SK-N-SH (cell line): ENCODE results near the gene COL4A4. TPM values are rescaled to one million over a fixed set of nuclear protein-coding genes. Genes with fewer than 3 reads are reported as not detected.

Source experiments
- CTCF ChIA-PET: fragments of 300-600, 350-600 bp; formaldehyde crosslinking; extraction: SDS; loops from one replicate; lab custom pipeline; 2021; lab: Yijun Ruan, JAX
- POLR2A ChIA-PET: fragments of 350-600 bp; sonication (Branson Sonifier 250); formaldehyde crosslinking; extraction: SDS; loops from one replicate; lab custom pipeline; 2020; ENCODE audit warnings: antibody characterized with exemption, inconsistent platforms; lab: Yijun Ruan, JAX
- DNase-seq: peaks from one replicate; pipeline ENCODE4 v3.0.0; 2012
- H2AFZ ChIP-seq: fragments of 200-600 bp; sonication (generic); 2 replicates; pipeline ENCODE4 v1.8.1; 2016; ENCODE audit warnings: antibody characterized with exemption, mild to moderate bottlenecking, low read depth
- H3F3A ChIP-seq: fragments of 200-600 bp; sonication (generic); replicated peaks from 2 replicates; pipeline ENCODE3; 2016; ENCODE audit warnings: antibody characterized with exemption, mild to moderate bottlenecking; ENCODE audit not compliant: insufficient read depth
- H3K27ac ChIP-seq, 2 experiments: fragments of 200-500 bp in 1 of 2; fragments of 200-600 bp in 1 of 2; sonication (Bioruptor generic) in 1 of 2; sonication (generic), shearing (Covaris generic) in 1 of 2; 2 replicates each; pipeline versions ENCODE4 v1.5.1 to v1.6.1; 2014 to 2016; ENCODE audit warnings: low read depth in 2 of 2, inconsistent platforms in 1 of 2, low read length in 1 of 2, mild to moderate bottlenecking in 1 of 2, mixed read lengths in 1 of 2
- H3K27me3 ChIP-seq: fragments of 200-600 bp; sonication (generic), shearing (Covaris generic); 2 replicates; pipeline ENCODE4 v1.6.1; 2016; ENCODE audit warnings: mixed run types; ENCODE audit not compliant: insufficient read depth
- H3K36me3 ChIP-seq, 2 experiments: fragments of 200-500 bp in 1 of 2; fragments of 200-600 bp in 1 of 2; sonication (Bioruptor generic) in 1 of 2; sonication (generic) in 1 of 2; replicated peaks in 1 of 2; 2 replicates each; pipeline versions ENCODE3 to v1.5.1; 2014 to 2016; ENCODE audit warnings: low read length in 1 of 2, mild to moderate bottlenecking in 1 of 2; ENCODE audit not compliant: insufficient read depth in 2 of 2, control insufficient read depth in 1 of 2
- H3K4me1 ChIP-seq, 2 experiments: fragments of 200-500 bp in 1 of 2; fragments of 200-600 bp in 1 of 2; sonication (Bioruptor generic) in 1 of 2; sonication (generic), shearing (Covaris generic) in 1 of 2; 2 replicates each; pipeline versions ENCODE4 v1.5.1 to v1.6.1; 2014 to 2016; ENCODE audit warnings: low read depth in 1 of 2, low read length in 1 of 2, mixed run types in 1 of 2; ENCODE audit not compliant: insufficient read depth in 2 of 2, control insufficient read depth in 1 of 2
- H3K4me2 ChIP-seq: fragments of 200-600 bp; sonication (generic), shearing (Covaris generic); 2 replicates; pipeline ENCODE4 v1.6.1; 2017; ENCODE audit warnings: mixed run types
- H3K4me3 ChIP-seq, 2 experiments: fragments of 200-500 bp in 1 of 2; fragments of 200-600 bp in 1 of 2; sonication (Bioruptor generic) in 1 of 2; sonication (generic), shearing (Covaris generic) in 1 of 2; 2 replicates each; pipeline versions ENCODE4 v1.5.1 to v1.8.1; 2014 to 2016; ENCODE audit warnings: low read depth in 2 of 2, inconsistent platforms in 1 of 2, low read length in 1 of 2, mild to moderate bottlenecking in 1 of 2, mixed read lengths in 1 of 2, moderate library complexity in 1 of 2
- H3K79me2 ChIP-seq: fragments of 200-600 bp; sonication (generic); 2 replicates; pipeline ENCODE4 v1.8.1; 2017; ENCODE audit warnings: mild to moderate bottlenecking; ENCODE audit not compliant: insufficient read depth
- H3K9ac ChIP-seq: fragments of 200-600 bp; sonication (generic); 2 replicates; pipeline ENCODE4 v1.6.1; 2017; ENCODE audit warnings: mixed run types
- H3K9me2 ChIP-seq: fragments of 200-600 bp; sonication (generic); 2 replicates; pipeline ENCODE4 v1.6.1; 2017; ENCODE audit warnings: mixed run types
- H3K9me3 ChIP-seq: fragments of 200-600 bp; sonication (generic); 2 replicates; pipeline ENCODE4 v1.6.1; 2017; ENCODE audit warnings: mixed run types, mild to moderate bottlenecking, moderate library complexity
- H4K20me1 ChIP-seq: fragments of 200-600 bp; sonication (generic); 2 replicates; pipeline ENCODE4 v1.6.1; 2017; ENCODE audit warnings: mild to moderate bottlenecking, mixed run types; ENCODE audit not compliant: insufficient read depth
- CTCF ChIP-seq: fragments of 200-600 bp; sonication (generic); IDR thresholded peaks from 2 replicates; pipeline ENCODE4 v1.6.1; 2017; ENCODE audit warnings: antibody characterized with exemption, mild to moderate bottlenecking, moderate library complexity
- ELF1 ChIP-seq: IDR thresholded peaks from 2 replicates; pipeline ENCODE4 v1.4.0; 2012
- GABPA ChIP-seq: IDR thresholded peaks from 2 replicates; pipeline ENCODE4 v1.4.0; 2012; ENCODE audit warnings: low read depth, mild to moderate bottlenecking
- GATA2 ChIP-seq: sonication (generic); formaldehyde crosslinking; IDR thresholded peaks from 2 replicates; pipeline ENCODE4 v1.5.0; 2020; ENCODE audit warnings: mild to moderate bottlenecking, missing genetic modification reagents
- JUND ChIP-seq: IDR thresholded peaks from 2 replicates; pipeline ENCODE4 v1.4.0; 2012
- MXI1 ChIP-seq: IDR thresholded peaks from 2 replicates; pipeline ENCODE4 v1.6.1; 2012; ENCODE audit warnings: mild to moderate bottlenecking, low read depth, low read length, improper control_type of control experiment
- NFIC ChIP-seq: IDR thresholded peaks from 2 replicates; pipeline ENCODE4 v1.4.0; 2012; ENCODE audit warnings: borderline replicate concordance
- RAD21 ChIP-seq: IDR thresholded peaks from 2 replicates; pipeline ENCODE4 v1.6.1; 2012; ENCODE audit warnings: mild to moderate bottlenecking, low read length
- RCOR1 ChIP-seq: fragments of 150-350 bp; IDR thresholded peaks from 2 replicates; pipeline ENCODE4 v1.6.1; 2017; ENCODE audit warnings: antibody characterized with exemption, low read length
- RFX5 ChIP-seq: IDR thresholded peaks from 2 replicates; pipeline ENCODE4 v1.6.1; 2012; ENCODE audit warnings: mild to moderate bottlenecking, improper control_type of control experiment, low read length
- TAF1 ChIP-seq: IDR thresholded peaks from 2 replicates; pipeline ENCODE4 v1.6.1; 2012; ENCODE audit warnings: low read depth, mild to moderate bottlenecking, low read length, moderate library complexity, borderline replicate concordance
- TCF12 ChIP-seq: IDR thresholded peaks from 2 replicates; pipeline ENCODE4 v1.4.0; 2012
- TEAD4 ChIP-seq: IDR thresholded peaks from 2 replicates; pipeline ENCODE4 v1.4.0; 2012; ENCODE audit warnings: mild to moderate bottlenecking, borderline replicate concordance; ENCODE audit not compliant: insufficient read depth
- YY1 ChIP-seq: IDR thresholded peaks from 2 replicates; pipeline ENCODE4 v1.4.0; 2012; ENCODE audit warnings: low read depth, mild to moderate bottlenecking
- ZBTB33 ChIP-seq: IDR thresholded peaks from 2 replicates; pipeline ENCODE4 v1.4.0; 2012; ENCODE audit warnings: low read depth, borderline replicate concordance
- WGBS: methylation state at CpG from one replicate; pipeline ENCODE4 v1.1.6; 2017; ENCODE audit warnings: low lambda C conversion rate; 5-methylcytosine and 5-hydroxymethylcytosine counted together
- polyA plus RNA-seq, 3 experiments: library from polyadenylated mRNA; depleted of rRNA; stranded (reverse); fragments of >200 nt; gene quantifications; 2 replicates each; pipeline ENCODE4 v1.2.3, GENCODE V29; 2012
- TF ChIP-seq, protein P1 (sequence below): fragments of 150-350 bp; IDR thresholded peaks from 2 replicates; pipeline ENCODE4 v1.6.1; 2016; ENCODE audit warnings: mild to moderate bottlenecking, low read depth, low read length
- TF ChIP-seq, protein P2 (sequence below): IDR thresholded peaks from 2 replicates; pipeline ENCODE4 v1.6.1; 2012; ENCODE audit warnings: mild to moderate bottlenecking, low read depth, low read length, moderate library complexity
- TF ChIP-seq, protein P3 (sequence below): IDR thresholded peaks from 2 replicates; pipeline ENCODE4; 2012

COL4A4 gene
- polyA plus RNA-seq, 1 of the 3 experiments (the other 2 are of a cell fraction) = not detected

GRCh38 chr2:227204452-227204851, 40.4 kb upstream of the COL4A4 start:
- H3F3A ChIP-seq = no peaks in the 10 kb centered on the region
- H3K9ac ChIP-seq = no peak overlapping the region
- H2AFZ ChIP-seq = no peak overlapping the region
- no peaks in the 10 kb centered on the region for H3K79me2 ChIP-seq
- no peaks in the 10 kb centered on the region for H3K4me1 ChIP-seq
- ChIA-PET CTCF (no interaction called here), POLR2A (no interaction called here)
- H3K27me3 ChIP-seq = peaks cover 12% of the 10 kb centered on the region; the same call in 1 of the 2 replicates
- no peaks in the 10 kb centered on the region for H3K36me3 ChIP-seq
- no peak overlapping the region for H3K4me3 ChIP-seq
- no peaks in the 10 kb centered on the region for H3K9me3 ChIP-seq
- no peaks in the 10 kb centered on the region for H4K20me1 ChIP-seq
- DNase-seq = no peak
- H3K27ac ChIP-seq = no peak overlapping the region
- 53% methylated on average over 4 of the region's 4 CpGs for WGBS
- TF ChIP-seq MXI1 (no peak), TCF12 (no peak), JUND (no peak), TEAD4 (no peak), YY1 (no peak), CTCF (no peak), RFX5 (no peak), RAD21 (no peak), ELF1 (no peak), RCOR1 (no peak), GABPA (no peak), NFIC (no peak), TAF1 (no peak), ZBTB33 (no peak), GATA2 (no peak)
- TF ChIP-seq, protein P1, sequence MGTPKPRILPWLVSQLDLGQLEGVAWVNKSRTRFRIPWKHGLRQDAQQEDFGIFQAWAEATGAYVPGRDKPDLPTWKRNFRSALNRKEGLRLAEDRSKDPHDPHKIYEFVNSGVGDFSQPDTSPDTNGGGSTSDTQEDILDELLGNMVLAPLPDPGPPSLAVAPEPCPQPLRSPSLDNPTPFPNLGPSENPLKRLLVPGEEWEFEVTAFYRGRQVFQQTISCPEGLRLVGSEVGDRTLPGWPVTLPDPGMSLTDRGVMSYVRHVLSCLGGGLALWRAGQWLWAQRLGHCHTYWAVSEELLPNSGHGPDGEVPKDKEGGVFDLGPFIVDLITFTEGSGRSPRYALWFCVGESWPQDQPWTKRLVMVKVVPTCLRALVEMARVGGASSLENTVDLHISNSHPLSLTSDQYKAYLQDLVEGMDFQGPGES = no peak
- TF ChIP-seq, protein P2, sequence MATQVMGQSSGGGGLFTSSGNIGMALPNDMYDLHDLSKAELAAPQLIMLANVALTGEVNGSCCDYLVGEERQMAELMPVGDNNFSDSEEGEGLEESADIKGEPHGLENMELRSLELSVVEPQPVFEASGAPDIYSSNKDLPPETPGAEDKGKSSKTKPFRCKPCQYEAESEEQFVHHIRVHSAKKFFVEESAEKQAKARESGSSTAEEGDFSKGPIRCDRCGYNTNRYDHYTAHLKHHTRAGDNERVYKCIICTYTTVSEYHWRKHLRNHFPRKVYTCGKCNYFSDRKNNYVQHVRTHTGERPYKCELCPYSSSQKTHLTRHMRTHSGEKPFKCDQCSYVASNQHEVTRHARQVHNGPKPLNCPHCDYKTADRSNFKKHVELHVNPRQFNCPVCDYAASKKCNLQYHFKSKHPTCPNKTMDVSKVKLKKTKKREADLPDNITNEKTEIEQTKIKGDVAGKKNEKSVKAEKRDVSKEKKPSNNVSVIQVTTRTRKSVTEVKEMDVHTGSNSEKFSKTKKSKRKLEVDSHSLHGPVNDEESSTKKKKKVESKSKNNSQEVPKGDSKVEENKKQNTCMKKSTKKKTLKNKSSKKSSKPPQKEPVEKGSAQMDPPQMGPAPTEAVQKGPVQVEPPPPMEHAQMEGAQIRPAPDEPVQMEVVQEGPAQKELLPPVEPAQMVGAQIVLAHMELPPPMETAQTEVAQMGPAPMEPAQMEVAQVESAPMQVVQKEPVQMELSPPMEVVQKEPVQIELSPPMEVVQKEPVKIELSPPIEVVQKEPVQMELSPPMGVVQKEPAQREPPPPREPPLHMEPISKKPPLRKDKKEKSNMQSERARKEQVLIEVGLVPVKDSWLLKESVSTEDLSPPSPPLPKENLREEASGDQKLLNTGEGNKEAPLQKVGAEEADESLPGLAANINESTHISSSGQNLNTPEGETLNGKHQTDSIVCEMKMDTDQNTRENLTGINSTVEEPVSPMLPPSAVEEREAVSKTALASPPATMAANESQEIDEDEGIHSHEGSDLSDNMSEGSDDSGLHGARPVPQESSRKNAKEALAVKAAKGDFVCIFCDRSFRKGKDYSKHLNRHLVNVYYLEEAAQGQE = no peak
- TF ChIP-seq, protein P3, sequence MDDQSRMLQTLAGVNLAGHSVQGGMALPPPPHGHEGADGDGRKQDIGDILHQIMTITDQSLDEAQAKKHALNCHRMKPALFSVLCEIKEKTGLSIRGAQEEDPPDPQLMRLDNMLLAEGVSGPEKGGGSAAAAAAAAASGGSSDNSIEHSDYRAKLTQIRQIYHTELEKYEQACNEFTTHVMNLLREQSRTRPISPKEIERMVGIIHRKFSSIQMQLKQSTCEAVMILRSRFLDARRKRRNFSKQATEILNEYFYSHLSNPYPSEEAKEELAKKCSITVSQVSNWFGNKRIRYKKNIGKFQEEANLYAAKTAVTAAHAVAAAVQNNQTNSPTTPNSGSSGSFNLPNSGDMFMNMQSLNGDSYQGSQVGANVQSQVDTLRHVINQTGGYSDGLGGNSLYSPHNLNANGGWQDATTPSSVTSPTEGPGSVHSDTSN = no peak
- TF ChIP-seq, all 33 proteins: peak for 0
- Histone ChIP-seq H3K4me2 (no peak overlapping the region), H3K9me2 (no peaks in the 10 kb centered on the region)
